Measurements from ENCODE around the gene SERAC1.

The SERAC1 gene

DNA sequence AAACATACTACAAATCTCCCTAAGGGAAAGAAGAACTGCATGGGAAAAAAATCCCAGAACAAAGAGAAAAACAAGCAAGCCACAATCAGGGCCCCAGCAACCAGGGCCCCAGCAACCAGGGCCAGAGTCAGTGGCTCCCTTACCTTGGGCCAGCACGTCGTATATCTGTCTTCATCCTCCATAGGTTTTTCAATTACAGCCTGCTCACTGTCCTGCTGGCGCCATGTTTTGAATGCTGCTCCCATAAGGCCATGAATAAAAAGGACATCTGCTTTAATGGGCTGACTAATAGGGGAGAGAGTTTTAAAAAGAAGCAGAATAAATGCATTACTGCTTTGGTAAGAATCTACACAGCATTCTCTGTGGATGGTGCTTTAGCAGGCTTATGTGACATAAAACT lies 49.2 kb downstream of the SERAC1 start:
- no peak for DNase-seq

DNA sequence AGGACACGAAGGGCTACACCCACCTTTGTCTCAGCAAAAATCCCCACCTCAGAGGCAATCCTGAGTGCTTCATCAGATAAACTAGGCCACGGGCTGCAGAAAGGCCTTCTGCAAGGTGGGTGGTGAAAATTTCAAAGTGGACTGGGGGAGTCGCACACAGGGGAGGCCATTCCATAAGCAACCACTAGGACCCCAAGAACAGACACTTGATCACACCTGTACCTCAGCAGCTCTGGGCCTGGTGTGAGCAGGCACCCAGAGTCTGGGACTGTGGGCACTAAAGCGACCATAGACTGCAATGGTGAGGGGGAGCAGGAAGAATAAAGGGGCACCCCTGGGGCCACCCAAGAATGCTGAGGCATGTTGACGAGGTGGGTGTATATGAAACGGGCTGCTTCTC lies 52.6 kb downstream of the SERAC1 start:
- no peak for DNase-seq

DNA sequence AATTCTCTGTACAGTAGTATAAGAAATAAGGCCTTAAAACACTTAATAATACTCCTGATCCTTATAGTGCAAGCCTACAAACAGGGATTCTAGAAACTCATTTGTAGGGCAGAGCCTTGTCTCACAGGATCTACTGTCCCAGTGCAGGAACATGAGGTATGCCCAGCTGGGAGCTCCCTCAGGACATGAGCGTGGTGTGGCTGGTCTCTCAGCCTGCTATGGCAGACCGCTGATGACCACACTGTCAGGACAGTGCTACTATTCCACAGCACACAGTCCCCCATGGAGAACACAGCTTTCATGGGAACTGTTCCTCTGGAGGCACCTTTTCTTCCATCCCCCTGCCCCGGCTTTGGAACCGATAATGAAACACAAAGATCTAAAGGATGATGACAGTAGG lies 53.0 kb downstream of the SERAC1 start:
- DNase-seq = no peak

DNA sequence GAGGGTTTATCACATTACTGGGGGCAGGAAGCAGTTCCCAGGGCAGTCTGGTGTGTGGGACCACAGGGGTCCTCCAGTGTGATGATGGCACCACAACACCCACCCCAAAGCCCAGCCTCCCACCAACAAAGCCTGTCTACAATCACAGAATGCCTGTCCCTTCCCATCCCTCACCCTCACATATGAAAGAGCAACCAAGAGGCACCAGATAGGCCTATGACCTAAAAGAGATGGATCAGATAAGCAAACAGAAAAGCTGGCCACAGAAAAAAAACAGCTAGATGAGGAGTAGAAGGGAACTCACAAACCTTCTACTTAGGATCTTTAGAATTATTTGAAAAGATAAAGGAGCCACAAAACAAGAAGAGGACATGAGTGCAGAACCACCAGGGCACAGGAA lies 54.3 kb downstream of the SERAC1 start:
- DNase-seq = no peak

DNA sequence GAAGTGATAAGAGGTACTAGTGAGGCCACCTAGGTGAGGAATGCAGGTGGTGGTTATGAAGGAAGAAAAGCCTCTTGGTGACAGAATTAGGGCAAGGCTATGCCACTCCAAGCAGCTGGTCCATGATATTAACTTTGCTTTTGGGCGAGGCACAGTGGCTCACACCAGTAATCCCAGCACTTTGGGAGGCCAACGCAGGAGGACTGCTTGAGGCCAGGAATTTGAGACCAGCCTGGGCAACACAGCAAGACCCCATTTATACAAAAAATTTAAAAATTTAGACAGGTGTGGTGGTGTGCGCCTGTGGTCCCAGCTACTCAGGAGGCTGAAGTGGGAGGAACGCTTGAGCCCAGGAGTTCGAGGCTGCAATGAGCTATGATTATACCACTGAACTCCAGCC lies 56.1 kb downstream of the SERAC1 start:
- DNase-seq = no peak

DNA sequence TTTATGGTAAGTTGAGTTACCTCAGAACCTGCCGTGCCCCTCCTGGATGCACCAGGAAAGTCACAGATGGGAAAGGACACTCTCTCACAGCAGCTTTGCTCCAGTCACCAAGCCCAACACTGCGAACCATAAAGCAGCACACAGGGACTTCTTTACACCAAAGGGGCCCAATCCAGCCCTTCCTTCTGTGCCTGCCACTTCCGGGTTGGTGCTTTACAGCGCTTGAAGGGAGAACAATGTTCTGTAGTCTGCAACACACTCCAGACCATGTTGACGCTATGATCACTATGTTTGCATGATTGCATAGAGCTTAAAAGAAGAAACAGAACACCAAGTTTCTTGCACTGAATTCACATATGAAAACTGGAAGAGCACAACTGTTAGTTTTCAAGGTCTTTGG lies 57.1 kb downstream of the SERAC1 start:
- DNase-seq = no peak

DNA sequence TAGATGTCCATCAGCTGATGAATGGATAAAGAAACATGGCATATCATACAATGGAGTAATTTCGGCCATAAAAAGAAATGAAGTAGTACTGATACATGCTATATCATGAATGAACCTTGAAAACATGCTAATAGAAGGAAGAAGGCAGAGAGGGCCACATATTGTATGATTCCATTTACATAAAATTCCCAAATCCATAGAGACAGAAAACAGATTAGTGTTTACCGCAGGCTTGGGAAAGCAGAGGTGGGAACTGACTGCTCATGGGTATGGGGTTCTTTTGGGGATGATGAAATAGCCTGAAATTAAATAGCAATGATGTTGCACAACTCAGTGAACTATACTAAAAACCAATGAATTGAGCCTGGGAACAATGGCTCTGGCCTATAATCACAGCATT lies 58.3 kb downstream of the SERAC1 start:
- no peak for DNase-seq

DNA sequence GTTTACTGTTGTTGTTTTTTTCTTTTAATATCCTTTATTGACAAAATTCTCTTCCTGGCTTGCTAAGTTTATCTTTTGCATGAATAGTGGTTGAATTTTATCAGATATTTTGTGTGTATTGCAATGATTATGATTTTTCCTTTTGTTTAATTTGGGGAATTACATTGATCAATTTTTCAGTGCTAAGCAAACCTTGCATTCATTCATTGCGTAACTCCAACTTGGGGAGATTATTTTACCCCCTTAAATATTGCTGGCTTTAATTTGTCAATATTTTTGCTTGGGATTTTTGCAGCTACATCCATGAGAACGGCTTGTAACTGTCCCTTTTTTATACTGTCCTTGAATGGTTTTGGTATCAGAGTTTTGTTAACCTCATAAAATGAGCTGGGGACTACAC lies 63.4 kb downstream of the SERAC1 start:
- no peak for DNase-seq

DNA sequence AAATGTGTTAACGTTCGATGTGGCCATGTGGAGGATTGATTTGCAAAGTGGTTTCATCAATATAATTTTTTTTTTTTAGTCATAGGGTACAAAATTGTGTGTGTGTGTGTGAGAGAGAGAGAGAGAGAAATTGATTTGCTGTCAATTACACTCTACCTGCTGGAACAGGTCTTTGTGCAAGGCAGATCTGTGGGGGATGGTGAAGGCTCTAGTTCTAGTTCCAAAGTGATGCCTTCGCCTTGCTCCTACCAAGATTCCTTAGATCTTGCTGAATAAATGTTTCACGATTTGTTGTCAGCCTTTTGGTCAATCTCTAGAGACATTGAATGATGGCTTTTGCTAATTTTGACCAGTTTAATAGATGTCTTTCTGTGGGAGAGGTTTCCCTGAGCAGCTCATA lies 64.8 kb downstream of the SERAC1 start:
- DNase-seq = no peak

DNA sequence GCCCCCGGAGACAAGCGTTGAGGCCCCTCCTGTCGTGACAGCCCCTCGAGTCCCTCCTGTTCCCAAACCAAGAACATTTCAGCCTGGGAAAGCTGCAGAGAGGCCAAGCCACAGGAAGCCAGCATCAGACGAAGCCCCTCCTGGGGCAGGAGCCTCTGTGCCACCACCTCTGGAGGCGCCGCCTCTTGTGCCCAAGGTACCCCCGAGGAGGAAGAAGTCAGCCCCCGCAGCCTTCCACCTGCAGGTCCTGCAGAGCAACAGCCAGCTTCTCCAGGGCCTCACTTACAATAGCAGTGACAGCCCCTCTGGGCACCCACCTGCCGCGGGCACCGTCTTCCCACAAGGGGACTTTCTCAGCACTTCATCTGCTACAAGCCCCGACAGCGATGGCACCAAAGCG lies 72.4 kb downstream of the SERAC1 start:
- no peak for DNase-seq

DNA sequence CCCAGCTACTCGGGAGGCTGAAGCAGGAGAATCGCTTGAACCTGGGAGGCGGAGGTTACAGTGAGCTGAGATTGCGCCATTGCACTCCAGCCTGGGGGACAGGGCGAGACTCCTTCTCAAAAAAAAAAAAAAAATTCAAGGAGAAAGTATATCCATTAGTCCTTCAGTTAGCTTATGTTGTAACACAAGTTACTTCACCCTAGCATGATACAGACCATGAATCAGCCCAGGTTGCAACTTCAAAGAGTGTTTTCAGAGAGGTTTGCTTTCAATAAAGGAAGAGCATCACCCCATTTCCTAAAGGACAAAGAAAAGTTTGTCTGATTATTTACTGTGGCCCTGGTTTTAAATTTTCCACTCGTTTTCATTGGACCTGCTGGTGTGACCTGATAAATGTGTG lies 73.0 kb downstream of the SERAC1 start:
- DNase-seq = no peak

DNA sequence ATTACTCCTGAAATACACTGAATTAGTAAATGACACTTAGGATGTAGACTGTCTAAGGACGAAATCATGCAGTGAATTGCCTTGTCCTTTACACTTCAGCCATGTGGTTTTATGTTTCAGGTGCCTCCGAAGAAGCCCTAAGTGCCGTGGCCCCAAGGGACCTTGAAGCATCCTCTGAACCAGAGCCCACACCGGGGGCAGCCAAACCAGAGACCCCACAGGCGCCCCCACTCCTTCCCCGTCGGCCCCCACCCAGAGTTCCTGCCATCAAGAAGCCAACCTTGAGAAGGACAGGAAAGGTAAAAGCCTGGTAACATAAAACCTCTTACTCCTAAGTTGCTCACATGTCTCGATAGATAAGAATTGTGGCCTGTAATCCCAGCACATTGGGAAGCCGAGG lies 75.3 kb downstream of the SERAC1 start:
- no peak for DNase-seq

DNA sequence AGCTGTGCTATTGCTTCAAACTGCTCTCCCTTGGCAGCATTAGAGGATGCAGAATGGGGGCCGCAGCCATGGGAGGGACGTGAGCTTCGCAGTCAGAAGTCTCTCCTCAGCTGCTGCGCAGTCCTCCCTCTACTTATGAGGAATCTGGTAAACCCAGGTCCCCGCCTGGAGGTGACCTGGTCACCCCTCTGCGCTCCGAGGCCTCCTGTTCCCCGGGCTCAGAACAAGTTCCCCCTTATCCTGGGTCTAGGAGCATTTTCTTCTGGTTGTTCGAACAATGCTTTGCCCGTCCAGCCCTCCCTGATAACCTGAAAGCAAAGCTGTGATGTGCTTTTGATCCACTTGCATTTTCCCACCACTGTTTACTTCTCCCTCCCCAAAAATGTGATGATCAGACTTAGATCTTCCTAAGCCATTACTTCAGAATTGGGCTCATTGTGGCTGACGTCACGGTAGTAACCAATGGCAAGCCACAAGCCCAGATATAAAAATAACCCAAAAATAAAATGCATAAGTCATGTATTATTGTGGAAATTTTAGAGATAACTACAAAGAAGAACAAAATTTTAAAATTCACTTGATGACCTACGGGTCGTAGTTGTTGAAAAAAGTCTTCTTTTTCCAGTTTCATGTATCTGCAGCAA lies 80.7 kb downstream of the SERAC1 start:
- DNase-seq = no peak

DNA sequence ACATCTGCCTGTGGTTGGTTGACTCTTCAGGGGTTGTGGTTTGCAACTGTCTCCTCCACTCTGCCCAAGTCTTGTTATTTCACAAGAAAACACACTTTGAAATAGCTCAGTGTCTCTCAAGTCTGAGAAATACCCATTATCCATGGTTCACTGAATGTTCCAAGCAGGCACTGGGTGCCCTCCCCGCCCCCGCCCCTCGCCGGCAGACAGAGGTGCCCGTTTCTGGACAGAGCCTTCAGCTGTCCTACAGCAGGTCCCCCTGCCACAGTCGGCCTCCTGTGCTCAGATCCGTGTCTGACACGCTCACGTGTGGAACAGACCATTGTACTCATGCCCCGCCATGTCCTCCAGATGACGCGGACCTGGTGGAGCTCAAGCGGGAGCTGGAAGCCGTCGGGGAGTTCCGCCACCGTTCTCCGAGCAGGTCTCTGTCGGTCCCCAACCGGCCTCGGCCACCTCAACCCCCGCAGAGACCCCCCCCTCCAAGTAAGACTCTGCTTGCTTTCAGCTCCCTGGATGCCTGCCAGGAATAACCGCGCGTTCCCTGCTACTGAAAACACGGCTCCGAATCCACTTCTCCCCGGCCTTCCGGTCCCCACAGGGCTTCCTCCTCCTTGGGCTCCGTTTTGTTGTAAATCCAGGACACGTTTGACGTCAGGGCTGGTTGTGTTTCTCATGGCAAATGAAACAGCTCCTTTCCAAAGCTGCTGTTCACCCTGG lies 81.4 kb downstream of the SERAC1 start:
- DNase-seq = no peak

DNA sequence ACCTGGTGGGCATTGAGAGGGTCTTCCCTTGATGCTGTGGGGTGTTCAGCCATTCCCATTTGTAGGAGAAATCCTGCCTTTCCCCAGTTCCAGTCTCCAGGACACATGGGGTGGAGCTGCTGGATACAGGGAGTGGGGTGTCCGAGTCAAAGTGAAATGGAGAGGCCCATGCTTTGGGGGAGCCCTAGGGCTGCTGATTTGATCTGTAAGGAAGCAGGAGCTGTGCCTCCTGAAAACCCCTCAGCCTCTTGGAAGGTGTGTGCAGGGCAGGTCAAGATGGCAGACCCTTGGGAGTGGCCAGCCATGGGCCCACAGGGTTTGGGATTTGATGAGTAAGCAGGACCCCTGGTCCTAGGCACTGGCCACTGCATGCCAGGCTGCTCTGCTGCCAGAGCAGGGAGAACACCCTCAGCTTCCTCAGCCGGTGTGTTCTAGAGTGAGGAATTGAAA lies 82.0 kb downstream of the SERAC1 start:
- DNase-seq = no peak

DNA sequence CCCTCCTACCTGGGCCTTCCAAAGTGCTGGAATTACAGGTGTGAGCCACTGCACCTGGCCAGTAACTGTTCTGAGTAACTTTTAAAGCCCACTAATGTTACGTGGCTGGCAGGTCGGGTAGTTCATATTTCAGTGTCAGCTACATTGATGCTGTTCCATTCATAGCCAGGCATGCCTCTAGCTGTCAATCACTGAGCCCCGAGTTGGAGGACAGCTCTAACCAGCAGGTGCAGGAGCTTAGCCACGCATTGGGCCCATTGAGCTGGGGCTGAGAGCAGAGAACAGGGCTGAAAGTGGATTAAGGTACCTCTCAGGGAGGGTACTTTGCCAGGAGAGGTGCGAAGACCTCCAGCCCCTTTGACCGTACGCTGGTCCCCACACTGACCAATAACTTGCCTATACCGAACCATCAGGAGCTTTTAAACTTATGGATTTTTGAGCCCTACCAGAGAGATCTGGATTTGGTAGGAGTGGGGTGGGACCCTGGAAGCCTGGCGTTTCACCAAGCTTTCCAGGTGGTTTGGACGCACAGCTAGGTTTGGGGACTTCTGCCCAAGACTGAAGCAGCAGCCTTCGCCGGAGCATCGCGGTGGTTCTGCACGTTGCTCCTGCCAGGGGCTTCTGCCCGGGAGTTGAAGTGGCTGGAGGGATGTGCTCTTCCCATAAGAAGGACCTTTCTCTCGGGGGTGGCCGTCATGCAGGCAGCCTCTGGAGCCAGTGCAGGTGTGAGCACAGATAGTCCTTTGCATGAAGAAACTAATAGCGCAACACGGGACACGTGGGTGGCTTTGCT lies 82.6 kb downstream of the SERAC1 start:
- DNase-seq = no peak

DNA sequence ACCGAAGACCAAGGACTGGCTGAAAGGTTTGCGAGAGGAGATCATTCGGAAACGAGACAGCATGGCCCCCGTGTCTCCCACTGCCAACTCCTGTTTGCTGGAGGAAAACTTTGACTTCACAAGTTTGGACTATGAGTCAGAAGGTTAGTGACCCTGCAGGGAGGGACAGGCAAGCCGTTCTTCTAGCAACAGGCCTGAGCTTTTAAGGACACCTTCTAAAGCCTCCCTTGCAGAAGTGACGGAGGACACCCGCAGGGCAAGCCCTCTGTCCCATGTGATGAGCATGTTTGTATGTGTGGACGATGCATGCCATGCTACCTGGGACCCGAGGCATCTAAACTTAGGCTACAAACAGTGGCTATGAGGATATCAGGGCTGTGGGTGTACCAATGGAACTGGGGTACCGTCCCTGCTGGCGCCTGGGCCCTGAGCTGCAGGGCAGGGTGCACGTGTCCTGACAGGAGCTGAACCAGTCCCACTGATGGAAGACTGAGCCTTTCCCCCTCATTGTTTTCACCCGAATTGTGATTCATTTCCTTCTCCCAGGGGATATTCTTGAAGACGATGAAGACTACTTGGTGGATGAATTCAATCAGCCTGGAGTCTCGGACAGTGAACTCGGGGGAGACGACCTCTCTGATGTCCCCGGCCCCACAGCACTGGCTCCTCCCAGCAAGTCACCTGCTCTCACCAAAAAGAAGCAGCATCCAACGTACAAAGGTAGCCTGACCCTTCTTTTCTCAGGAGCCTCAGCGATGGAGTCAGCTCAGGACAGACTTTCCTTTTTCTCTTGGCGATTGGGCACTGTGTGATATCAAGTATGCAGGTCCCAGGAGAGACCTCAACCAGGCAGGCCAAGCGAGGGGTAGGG lies 84.4 kb downstream of the SERAC1 start:
- no peak for DNase-seq

DNA sequence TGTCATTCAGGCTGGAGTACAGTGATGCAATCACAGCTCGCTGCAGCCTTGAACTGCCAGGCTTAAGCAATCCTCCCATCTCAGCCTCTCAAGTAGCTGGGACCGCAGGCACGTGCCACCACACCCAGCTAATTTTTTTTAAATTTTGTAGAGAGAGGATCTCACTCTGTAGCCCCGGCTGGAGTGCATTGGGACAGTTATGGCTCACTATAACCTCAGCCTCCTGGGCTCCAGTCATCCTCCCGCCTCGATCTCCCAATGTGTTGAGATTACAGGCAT lies 86.5 kb downstream of the SERAC1 start:
- DNase-seq = peak; percentile 17

DNA sequence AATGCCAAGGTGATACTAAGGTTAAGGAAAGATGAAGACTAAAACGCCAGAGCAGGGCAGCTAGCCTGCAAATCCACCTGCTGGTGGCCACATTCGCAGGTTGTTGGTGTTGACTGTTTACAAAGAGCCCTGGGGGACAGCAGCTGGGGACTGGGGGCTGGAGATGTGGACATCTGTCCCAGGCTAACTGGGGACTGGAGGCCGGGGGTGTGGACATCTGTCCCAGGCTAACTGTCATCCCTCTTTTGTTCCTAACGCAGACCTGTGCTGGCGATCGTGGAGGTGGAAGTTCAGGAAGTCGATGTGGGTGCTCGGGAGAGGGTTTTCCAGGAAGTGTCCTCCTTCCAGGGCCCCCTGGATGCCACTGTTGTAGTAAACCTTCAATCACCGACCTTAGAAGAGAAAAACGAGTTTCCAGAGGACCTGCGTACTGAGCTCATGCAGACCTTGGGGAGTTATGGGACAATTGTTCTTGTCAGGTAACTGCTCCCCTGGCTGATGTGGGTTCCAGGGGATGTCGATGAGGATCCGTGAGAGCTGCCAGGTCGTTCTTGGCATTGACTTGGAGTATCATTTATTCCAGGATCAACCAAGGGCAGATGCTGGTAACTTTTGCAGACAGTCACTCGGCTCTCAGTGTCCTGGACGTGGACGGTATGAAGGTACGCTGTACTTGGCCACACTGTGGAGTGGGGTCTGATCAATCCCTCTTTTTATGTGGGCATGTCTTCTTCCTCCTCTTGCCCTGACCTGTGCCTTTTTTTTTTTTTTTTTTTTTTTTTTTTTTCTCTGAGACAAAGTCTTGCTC lies 87.0 kb downstream of the SERAC1 start:
- DNase-seq = peak; percentile 35

DNA sequence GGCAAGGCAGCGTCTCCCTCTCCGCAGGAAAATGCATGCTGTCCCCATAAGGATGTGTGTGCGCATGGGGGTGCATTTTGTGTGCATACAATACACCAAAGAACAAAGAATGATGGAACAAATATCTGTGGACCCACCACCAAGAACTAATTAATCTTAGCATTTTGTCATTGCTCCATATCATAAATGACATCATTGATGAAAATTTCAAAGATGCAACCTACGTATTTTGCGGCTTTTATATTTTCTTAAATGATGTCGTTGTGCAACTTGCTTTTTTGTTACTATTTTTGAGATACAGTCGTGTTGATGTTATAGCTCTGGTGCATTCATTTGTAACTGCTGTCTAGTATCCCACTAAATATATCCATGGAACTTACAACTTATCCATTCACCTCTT lies 89.7 kb downstream of the SERAC1 start:
- no peak for DNase-seq

DNA sequence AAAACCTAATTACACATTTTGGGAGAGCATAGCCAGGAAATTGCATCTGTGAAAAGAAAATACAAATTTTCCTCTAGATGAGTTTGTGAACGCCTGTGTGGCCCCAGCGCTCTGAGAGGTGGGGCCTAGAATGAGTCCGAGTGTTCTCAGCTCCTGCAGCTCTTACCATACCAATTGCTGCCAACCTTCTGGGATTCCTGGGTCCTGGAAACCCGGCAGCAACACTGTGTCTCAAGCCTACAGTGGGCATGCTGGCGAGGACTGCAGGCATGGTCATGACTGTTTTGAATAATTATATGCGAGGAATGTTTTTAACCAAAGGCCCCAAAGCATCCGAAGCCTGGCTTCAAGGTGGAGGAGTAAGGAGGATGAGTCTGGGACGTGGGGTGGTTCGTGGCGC lies 90.4 kb downstream of the SERAC1 start:
- no peak for DNase-seq

DNA sequence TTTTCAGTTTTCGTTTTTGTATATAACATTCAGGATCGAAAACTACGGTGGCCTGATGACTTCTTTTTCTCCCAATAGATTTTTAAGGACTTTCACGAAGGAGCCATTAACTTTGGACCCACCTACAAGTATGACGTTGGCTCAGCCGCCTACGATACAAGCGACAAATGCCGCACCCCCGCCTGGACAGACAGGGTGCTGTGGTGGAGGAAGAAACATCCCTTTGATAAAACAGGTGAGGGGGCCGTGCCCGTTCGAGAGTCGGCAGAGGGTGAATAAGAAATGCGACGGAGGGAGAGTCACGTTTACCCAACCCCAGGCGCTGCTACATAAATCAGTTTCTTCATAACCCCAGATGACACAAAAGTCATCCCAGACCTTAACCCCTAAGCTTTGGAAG lies 91.5 kb downstream of the SERAC1 start:
- no peak for DNase-seq

DNA sequence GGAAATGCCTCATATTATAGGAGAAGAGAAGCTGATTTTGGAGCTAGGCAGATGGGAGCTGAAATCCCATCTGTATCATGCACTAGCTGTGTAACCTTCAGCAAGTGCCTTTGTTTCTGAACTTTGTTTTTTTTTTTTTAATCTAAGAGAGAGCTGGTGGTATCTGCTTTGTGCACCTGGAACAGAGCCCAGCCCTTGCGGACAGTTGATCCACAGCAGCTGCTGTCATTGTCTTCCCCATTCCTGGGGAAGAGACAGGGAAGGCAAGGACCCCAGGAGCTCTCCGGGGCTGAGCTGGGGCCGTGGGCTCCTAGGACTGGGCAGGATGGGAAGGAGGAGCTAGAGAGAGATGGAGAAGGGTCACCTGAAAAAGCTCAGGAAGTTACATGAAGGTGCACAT lies 94.3 kb downstream of the SERAC1 start:
- DNase-seq = no peak
